Measurements from ENCODE around the gene PDSS2.

The PDSS2 gene

DNA sequence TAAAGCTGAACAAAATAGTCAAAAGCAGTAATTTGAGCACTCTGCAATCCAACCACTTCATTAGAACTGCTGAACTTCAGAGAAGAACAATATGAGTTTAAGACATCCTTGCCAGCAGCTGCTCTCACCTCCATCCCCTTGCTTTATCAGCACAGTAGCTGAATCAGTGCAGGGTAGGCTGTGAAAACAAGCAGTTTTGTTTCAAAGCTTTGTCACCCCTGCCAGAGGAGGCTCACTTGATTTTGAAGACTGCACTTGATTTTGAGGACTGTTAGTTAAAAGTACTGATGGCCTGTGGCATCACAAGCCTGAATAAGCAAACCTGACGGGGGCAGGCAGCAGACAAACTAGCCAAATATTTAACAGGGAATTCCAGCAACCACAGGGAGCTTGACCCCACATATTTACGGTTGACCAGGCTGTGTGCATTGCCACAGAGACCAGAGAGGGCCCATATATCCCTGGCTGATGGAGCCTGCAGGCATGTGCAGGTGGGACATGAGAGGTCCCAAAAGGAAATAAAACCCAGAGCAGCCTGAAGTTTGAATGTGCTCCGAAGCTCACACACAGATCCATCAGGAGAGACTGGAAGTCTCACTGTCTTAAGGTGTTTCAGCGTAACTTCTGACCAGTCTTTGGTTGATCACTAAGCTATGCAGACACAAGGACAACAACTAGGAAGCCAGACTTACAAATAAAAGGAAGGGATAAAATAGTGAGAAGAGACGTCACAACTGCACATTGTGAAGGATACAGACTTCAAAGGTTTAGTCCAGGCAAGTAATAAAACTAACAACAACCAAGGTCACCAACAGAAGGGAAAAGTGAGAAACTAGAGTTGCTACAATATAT is 97.4 kb downstream of the PDSS2 start:
- peak; percentile 48 for DNase-seq (ENCODE audit: low spot score)

DNA sequence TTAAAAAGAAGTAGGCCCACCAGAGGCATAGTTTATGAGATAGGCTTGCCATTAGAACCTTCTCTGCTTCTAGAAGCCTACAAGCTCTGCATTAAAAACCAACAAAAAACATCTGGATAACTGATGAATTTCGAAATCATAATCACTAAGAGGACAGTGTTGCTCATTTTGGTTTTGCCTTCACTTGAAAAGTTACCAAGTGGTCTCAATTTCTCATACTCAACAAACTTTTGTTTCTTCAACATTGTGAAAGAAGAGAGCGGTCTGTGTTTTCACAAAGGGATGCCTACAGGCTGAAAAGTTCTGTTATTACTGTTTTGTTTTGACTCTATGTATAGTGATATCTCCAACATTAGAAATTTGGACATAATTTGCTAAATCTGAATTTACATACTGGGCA is 98.9 kb downstream of the PDSS2 start:
- DNase-seq (ENCODE audit: low spot score), result no peak

DNA sequence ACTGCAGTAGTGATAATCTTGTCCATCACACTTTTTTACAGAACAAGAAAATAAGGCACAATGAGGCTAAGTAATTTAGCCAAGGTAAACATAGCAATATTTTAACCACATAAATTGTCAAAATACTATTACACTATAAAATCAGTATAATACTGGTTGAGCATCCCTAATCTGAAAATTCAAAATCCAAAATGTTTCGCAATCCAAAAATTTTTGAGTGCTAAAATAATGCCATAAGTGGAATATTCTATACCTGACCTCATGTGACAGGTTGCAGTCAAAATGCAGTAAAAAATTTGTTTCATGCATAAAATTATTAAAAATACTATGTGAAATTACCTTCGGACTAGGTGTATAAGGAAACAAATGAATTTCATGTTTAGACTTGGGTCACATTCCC is 101.5 kb downstream of the PDSS2 start:
- no peak for DNase-seq (ENCODE audit: low spot score)

DNA sequence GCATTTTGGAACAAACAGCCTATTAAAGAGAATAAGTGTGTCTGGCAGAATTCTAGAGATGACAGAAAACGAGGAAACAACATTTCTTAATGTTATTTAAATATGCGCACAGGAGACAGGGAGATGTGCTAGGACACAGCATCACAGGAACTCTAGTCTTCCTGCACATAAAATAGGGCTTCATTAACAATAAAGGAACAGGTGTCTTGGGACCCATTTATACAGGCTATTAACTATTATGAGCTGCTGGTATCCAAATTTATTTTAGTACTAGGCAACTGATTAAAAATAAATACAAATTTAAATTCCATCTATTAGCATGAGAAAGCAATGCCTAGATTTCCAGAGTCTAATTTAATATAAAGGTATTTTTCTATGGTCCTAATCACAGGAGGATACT is 102.3 kb downstream of the PDSS2 start:
- DNase-seq (ENCODE audit: low spot score), result no peak

DNA sequence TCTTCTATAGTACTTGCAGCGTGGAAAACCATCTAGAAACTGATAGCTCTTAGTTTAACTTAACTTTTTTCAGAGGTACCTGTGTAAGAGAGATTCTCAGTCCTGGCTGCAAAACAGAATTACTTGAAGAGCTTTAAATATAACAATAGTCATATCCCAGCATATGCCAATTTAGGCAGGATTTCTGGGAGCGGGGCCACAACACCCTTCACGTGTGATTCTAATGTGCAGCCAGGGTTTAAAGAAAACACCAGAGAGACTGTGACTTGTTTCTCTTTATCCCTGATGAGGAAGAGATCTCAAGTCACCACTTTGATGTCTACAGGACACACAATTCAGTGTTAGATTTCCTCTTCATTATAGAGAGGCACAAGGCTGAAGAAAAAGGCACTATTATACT is 103.7 kb downstream of the PDSS2 start:
- DNase-seq (ENCODE audit: low spot score), result no peak

DNA sequence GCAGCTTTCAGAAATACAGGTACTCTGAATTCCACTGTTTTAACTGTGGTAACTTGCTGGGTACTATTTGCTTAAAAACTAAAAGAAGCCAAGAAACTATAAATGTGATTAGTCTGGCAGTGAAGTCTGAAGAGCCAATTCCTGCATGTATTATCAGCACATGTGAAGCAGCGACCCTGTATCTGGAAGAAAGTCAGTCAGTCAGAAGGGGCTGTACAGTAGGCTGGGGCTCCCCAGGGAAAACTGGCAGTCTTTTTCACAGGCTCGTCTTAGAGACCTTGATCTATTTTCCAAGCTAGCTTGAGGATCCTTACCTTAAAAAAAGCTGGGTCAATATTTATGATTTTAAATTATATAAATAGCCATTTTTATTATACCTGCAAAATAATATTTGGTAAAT is 104.9 kb downstream of the PDSS2 start:
- DNase-seq (ENCODE audit: low spot score), result no peak

DNA sequence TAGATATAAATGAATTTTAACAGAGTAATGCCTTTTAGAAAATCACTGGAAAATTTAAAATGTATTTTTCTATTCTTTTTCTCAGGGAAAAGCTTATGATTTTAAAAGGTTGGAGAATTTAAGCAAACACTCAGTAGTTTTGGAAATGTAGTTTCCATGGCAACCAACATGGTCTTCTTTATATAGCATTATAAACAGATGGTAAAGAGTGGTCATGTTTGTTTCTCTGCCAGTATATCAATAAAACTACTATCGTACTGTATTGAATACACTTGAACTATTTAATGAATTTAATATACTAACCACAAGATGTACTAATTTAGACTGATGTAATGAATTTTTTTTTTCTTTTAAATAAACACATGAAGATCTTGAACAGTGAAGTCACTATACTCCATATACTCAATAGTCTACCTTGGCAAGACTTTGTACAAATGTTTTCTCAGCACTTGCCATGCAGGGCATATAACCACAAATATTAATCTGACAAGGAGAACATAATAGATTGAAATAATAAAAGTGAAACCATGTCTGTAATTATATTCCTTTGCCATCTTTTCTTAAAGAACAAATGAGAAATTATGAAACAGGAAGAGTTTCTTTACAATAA is 105.5 kb downstream of the PDSS2 start:
- no peak for DNase-seq (ENCODE audit: low spot score)

DNA sequence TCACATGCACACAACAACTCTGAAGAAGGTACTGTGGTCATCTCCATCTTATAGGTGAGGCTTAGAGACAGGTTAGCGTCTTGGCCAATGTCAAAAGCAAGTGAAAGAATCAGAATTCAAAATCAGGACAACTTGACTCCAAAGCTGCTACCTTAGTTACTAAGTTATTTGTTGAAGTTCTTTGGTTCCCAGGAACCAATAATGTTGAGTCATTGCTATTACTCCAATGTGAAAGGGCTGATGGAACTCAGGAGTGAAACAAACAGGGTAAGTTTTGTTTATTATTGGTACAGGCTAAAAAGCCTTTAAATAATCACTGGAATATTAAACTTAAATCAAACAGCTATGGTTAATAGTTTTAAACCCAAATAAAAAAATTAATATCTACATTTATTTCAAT is 111.1 kb downstream of the PDSS2 start:
- DNase-seq (ENCODE audit: low spot score), result no peak

DNA sequence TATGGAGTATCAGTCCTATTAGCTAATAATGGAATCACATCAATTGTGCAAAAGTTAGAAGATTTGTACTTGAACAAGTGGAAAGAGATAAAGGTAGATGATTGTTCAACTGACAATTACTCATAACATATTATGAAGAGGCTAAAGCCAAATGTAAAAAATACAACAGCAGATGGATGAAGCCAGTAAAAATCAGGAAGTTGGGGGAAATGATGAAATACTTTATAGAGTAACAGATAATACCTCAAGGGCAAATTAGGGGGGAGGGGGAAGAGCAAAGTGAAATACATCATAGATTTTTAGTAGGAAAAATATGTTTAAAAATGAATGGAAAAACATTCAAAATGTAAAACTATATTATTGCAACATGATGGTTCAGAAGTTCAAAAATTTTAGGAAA is 114.0 kb downstream of the PDSS2 start:
- DNase-seq (ENCODE audit: low spot score), result no peak

DNA sequence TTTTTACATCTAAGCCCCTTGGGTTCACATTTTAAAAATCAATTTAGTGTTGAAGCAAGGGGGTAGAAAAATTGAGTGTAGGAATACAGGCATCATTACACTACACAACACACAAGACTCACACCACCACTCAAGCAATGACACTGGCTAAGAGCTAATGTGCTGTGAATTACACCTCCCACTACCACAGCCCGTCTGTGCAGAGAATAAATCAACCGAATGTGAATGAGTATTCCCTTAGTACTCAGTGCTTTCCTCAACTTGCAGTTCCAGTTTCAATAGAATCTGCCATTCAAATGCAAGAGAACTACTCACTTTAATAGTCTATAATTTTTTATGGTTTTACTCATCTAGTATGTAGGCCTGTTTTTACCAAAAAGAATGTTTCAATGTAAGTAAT is 114.4 kb downstream of the PDSS2 start:
- DNase-seq (ENCODE audit: low spot score), result no peak

DNA sequence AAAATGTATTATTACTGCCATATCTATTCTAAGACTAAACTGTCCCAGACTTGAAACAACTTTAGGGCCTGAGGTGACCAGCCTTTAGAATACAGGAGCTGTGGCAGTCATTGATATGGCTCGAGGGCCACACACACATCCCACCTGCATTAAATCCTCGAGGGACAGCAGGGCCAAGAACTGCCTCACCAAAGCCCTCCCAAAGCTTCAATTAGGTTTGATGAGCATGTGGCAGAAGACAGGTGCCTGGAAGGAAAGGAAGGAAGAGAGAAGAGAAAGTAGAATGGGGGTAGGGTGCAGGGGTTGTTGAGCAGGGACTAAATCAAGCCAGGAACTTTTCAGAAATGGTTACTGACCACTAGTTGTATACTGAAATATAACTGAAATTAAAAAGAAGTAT is 115.0 kb downstream of the PDSS2 start:
- no peak for DNase-seq (ENCODE audit: low spot score)

DNA sequence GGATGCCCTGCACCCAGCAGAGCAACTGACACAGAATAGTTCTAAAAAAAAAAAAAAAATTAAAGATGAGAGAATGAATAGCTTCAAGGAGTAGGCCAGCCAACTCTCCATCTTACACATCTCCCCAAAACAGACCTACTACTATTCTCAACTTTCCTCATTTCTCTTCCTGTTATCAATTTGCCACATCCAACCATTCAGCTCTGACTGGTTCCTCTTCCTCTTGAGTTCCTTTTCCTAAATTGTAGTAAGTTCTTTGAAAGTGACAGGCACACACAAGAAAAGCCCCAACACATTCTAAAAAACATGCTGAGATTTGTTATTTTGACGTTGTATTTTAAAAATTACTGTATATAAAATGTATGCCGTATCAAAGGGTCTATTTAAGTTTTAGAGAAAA is 117.2 kb downstream of the PDSS2 start:
- no peak for DNase-seq (ENCODE audit: low spot score)

DNA sequence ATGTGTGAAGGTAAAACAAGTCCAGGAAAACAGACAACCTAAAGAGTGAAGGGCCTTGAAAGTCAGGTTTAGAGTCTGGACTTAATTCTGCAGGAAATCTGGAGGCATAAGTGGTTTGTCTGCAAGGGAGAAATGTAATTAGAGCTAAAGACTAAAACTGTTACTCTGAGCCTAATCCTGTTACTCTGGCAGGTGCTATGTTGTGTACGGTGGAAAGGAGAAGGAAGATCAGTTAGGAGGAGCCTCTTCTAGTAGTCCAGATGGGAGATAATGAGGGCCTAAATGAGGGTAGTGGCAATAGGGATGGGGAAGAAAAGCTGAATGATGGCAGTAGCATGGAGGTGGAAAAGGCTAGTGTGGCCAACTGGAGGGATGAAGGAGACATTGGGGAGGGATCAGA is 118.5 kb downstream of the PDSS2 start:
- DNase-seq (ENCODE audit: low spot score), result no peak

DNA sequence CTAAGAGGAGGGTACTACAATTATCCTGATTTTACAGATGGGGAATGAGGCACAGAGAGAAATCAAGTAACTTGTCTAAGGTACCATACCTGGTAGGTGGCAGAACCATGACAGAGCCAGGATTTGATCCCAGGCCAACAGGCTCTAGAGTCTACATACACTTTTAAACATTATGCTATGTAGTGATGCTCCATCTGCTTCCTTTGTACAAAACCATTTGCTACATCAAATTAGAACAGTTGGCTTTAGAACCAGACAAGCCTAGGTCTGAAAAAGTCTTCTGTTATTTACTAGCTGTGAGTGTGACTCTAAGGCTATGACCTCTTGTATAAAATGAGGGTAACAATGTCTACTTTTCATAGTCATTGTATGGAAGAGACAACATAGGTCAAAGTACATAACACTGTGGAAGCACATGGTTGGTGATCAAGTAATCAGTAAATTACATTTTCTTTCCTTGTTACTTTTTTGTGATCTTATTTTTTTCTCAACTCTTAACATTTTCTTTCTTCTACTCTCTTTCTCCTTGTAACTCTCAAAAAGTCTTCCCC is 122.1 kb downstream of the PDSS2 start:
- no peak for DNase-seq (ENCODE audit: low spot score)

DNA sequence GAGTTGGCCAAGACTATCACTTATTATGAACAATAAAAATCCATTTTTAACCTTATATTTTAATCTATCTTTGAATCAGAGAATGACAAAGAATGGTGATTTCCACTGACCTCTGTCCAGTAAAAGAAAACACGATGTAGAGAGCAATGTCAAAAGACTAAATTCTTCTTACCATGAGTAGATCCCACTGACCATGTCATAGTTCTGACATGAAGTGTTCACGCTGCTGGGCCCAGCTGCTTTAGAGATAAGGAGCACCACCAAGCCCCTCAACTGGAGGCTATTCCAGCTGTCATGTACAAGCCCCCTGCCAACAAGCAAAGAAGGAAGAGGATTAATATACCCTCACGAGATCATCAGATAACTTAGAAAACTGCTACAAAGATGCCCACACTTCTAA is 125.3 kb downstream of the PDSS2 start:
- no peak for DNase-seq (ENCODE audit: low spot score)

DNA sequence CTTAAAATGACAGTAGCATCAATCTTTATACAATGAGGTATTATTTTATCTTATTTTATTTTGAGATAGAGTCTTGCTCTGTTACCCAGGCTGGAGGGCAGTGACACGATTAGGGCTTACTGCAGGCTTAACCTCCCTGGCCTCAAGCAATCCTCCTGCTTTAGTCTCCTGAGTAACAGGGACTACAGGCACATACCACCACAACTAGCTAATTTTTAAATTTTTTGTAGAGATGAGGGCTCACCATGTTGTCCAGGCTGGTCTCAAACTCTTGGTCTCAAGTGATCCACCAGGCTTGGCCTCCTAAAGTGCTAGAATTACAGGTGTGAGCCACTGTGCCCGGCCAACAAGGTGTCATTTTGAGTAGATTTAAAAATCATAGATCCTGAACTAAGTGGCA is 125.9 kb downstream of the PDSS2 start:
- no peak for DNase-seq (ENCODE audit: low spot score)

DNA sequence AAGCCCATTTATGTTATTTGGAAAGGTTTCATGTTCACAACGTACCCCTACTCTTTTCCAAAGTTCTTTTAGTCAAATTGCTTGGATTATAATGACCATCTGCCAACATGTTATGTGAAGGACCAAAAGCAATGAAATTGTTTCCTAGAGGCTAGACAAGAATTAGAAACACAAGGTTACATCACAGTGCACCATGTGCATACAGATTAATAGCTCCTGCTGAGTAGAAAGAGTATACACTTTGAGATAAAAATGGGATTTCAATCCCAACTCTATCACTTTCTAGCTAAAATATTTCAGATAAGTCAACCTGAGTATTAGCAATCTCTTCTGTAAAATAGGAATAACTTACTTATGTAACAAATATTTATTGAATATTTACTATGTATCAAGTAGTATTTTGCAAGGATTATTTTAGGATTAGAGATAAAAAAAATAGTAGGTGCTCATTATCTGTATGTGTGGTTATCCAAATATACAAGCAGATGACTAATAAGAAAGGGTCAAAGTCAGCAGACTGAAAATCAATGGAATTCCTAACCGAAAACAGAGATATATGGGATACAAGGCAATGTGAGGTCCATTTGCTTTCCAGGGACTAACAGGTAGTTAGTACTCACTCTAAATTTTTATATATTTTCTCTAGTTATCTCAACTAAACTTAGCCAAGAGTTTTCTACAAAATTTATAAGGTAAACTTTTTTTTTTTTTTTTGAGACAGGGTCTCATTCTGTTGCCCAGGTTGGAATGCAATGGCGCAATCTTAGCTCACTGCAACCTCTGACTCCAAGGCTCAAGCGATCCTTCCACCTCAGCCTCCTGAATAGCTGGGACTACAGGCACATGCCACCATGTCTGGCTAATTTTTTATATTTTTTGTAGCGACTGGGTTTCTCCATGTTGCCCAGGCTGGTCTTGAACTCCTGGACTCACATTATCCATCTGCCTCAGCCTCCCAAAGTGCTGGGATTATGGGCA is 127.7 kb downstream of the PDSS2 start:
- no peak for DNase-seq (ENCODE audit: low spot score)

DNA sequence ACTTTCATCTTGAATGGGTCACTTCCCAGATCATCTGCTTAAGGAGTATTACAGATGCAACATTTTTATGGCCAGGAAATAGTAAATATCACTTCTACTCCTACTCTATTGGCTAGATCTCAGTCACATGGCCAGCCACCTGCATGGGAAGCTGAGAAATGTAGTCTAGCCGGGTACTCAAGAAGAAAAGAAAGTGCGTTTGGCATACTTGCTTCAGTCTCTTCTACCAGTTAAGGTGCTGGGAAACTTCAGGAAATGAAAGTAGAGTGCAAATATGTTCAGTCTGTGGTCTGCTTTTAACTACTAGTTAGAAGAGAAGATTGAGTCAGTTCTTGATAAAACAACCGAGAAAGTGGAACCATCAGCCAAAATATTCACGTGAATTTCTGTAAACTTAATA is 129.2 kb downstream of the PDSS2 start:
- DNase-seq (ENCODE audit: low spot score), result no peak

DNA sequence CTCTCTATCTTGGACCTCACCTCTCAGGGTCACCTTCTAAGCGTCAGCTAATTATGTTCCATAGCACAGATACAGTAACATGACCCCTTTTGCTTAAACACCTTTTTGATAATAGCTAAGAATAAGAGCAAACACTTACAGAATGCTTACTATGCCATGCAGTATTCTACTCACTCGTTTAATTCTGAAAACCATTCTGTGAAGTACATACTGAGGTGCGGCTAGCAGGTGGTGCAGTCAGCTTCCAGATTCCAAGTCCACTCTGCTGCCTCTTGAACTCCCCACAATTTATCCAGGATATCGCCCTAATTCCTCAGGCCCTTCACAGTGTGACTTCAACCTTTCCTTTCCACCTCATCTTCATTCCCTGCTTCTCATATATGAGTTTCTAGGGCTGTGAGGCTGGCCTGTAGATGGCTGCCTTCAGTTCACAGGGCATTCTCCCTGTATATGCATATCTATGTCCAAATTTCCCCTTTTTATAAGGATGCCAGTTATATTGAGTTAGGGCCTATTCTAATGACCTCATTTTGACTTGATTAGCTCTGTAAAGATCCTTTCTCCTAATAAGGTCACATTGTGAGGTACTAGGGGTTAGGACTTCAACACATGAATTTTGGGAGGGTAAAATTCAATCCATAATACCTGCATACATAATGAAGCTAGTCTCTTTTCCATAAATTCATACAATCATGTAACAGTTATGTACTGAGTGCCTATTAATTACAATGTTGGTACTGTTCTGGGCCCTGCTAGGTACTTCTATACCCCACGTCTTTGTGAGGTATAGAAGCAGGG is 130.1 kb downstream of the PDSS2 start:
- DNase-seq (ENCODE audit: low spot score), result no peak

DNA sequence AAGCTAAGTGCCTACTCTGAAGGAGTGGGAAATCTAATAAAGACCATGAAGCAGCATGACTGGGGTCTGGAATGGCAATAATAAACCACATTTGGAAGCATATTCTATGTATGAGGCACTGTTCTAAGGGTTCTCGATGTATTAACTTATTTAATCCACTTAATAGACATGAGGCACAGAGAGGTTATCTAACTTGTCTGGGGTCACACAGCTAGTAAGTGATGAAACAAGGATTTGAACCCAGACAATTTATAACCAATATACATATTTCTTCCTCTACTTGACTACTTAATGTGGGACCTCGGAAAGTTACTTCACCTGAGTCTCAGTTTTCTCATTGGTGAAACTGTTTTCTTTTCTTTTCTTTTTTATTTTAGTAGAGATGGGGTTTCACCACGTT is 131.3 kb downstream of the PDSS2 start:
- no peak for DNase-seq (ENCODE audit: low spot score)

DNA sequence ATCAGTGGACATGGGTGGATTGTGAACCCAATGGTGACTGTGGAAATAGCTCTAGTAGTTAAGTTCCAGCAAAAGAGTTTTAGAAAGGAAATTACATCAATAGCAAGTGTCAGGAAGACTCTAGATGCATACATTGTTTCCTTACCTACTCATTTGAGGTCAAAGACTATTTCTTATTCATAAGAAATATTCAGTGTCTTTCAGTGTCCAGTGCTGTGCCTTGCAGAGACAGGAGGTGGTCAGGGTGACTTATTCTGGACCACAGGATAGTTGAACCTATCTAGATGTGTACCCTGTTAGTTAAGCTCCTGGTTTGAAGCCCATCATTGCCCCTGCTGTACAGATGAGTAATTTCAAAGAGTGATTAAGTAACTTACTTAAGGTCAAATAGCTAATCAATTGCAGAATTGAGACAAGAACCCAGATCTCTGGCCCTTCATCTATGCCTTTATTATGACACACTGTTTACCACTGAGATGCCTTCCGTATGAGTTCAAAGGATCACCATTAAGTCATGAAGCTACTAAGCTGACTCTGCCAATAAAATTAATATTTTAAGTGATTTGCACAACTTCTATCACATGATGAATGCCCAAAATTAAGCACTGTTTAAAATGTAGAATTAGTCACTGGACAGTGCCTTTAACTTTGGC is 136.1 kb downstream of the PDSS2 start:
- DNase-seq (ENCODE audit: low spot score), result no peak
